Fibroblast of skin of right biceps (primary cell): ENCODE results near the gene CTNNA3.
A peak's percentile ranks its signal among the peaks of the same experiment; 100 is the strongest.
"Not testable (repeated sequence)": the region's sequence is repeated elsewhere in the genome, so short reads cannot be mapped to it uniquely, and the experiment has no call there.

Source experiments
- DNase-seq: peaks from one replicate; pipeline ENCODE4 v3.0.0-alpha.2; 2013

Gene CTNNA3

GRCh38 chr10:67599597-67599996 lies 96.4 kb downstream of the CTNNA3 start:
- no peak for DNase-seq

DNA sequence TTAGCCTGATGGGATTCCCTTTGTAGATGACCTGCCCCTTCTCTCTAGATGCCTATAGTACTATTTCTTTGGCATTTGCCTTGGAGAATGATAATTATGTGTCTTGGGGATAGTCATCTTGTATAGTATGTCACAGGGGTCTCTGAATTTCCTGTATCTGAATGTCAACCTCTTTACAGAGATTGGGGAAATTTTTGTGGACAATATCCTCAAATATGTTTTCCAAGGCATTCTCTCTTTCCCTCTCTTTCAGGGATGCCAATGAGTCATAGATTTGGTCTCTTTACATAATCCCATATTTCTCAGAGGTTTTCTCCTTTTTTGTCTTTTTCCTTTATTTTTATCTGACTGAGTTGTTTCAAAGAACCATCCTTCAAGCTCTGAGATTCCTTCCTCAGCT lies 99.4 kb downstream of the CTNNA3 start:
- peak; percentile 28 for DNase-seq

GRCh38 chr10:67587771-67588170 lies 108.2 kb downstream of the CTNNA3 start:
- DNase-seq, result no peak

DNA sequence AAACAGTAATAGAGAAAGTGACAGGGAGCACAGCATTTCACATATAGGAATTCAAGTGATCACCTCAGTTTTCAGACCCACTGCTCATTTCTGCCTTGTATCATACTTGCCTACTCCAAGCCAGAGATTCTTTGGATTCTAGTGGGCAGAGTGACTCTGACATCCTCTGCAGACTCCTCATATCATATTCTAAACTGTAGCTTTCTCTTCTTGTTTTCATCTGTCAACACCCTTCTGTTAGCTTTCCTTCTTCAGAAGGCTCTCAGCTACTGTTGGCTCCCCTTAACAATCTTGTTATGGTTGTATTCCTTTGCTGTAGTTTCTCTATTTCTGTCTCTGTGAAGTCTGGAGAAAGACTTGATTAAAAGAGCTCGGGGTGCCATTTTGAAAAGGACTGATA lies 120.5 kb downstream of the CTNNA3 start:
- DNase-seq, result no peak

GRCh38 chr10:67573484-67573883 lies 122.5 kb downstream of the CTNNA3 start:
- no peak for DNase-seq

DNA sequence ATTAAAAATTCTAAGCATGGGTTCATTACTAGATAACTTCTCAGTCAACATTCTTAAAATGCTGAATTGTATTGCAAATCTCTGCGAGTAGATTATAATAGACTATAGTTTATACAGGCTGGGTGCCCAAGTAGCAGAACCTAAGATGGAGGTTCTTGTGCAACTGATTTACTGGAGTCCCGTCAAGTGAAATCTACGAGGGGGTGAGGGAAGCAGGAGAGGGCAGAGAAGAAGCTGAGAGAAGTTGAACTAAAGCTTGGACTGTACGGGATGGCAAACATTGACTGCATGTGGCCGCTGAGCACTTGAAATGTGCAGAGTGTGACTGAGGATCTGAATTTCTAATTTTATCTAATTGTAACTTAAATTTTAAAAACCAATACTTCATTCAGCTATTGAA lies 124.5 kb downstream of the CTNNA3 start:
- DNase-seq, result no peak

DNA sequence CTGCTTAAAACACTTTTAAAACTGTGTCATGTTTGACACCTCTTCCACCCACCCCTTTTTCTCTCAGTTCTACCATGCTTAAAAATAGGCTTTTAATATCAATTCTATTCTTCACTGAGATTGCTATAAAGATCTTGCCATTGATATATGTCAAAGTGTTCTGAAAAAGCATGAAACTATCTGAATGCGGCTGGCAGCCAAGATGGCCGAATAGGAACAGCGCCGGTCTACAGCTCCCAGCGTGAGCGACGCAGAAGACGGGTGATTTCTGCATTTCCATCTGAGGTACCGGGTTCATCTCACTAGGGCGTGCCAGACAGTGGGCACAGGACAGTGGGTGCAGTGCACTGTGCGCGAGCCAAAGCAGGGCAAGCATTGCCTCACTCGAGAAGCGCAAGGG lies 137.7 kb downstream of the CTNNA3 start:
- DNase-seq, result not testable (repeated sequence)

DNA sequence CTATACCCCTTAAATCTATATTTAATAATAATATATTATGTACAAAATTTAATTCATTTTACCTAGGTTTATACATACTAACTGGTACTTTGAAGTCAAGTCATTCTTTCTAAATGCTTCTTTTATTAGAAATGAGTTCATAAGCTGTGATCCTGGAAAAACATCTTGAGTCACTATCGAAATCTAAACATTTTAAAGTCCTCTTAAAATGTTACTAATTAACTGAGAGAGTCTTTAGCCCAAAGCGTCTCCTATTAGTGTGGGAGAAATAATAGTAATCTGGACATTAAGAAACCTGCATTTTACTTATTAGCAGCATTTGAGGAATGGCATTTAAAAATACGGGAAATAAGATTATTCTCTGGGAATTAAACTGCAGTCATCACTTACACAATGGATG lies 142.7 kb downstream of the CTNNA3 start:
- DNase-seq, result no peak

DNA sequence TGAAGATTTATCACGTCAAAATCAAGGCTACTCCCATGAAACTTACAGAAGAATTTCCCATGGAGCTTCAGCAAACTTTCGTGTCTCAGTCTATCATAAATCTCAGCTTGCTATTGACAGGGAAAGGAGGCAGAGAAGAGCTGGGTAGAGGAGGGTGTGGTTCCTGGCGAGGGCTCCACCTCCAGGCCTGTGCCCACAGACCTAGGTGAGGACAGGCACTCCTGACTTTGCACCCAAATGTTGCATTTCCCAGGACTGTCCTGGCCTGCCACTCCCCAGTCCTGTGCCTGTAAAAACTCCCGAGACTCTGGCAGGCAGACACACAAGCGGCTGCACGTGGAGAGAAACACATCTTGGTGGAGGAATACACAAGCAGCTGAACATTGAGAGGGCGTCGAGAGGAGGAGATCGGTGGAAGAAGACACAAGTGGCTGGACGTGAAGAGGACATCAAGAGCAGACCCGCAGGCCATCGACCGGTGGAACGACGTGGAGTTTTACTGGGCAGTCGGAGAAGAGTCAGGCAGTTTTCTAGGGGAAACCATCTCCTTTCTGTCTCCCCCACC lies 145.1 kb downstream of the CTNNA3 start:
- DNase-seq, result no peak

DNA sequence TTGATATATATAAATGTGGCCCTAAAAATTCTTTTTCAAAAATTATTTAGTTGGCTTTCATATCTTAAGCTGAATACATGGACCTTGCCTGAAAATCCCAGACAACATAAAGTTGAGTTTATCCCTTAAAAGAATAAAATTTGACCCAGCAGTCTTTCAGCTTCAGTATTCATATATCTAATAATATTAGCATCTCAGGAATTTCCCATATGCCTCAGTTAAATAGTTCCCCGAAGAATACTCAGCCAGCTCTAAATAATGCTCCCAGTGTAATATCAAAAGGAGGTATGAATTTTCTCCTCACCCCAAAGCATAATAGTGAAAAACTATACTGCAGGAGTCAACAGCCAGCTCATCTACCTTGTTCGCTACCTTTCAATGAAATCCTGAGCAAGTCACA lies 145.9 kb downstream of the CTNNA3 start:
- peak; percentile 5 for DNase-seq

GRCh38 chr10:67549390-67549789 lies 146.6 kb downstream of the CTNNA3 start:
- DNase-seq, result peak; percentile 43

- DNase-seq, result no peak
Measured at GRCh38 chr10:67541411-67541810, 154.6 kb downstream of the CTNNA3 start.

DNA sequence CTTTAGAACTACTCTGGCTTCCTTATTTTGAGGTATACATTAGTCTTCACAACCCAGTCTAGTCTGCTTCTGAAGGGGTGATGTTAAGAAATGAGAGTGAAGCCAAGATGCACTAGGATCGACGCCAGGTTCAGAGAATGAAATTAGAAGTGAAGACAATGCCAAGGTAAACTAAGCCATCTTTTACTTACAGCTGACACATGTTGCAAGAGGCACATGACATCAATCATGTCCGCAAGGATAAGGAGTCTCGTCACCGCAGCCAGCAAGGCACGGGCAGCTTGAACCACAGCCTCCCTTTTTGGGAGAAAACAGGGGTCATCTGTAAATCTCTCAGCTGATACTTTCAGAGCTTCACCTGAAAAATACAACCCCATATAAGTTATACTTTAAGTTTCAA lies 156.7 kb downstream of the CTNNA3 start:
- peak; percentile 11 for DNase-seq

DNA sequence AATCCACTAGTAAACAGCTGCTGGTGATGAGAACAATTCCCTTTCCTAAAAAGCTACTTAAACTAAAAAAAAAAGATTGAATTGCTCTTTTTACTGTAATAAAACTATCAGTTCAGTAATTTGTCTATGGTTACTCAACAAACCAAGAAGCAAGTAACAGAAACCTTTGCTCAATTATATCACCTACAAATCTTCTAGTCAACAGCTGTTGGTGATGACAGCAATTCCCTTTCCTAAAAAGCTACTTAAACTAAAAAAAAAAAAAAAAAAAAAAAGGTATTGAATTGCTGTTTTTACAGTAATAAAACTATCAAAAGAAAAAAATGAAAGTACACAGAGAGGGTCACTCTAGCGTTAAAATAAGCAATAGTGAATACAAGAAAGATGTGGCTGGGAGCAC lies 158.1 kb downstream of the CTNNA3 start:
- DNase-seq, result no peak

DNA sequence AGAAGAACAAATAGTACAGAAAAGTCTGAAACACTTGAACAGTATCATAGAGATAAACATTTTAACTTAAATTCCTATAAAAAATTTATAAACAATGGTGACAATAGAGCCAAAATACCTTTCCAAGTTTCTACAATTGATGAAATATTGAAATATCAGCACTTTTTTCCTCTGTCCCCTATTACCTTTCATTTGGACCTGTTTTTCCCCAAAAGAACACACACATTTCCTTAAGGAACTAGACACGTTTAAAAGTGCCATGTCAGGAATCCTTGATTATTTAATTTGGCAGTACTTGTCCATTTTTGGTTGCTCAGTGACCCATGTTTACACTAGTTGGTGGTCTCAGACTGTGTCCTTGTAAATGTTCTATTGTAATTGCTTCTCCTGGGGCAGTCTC lies 162.6 kb downstream of the CTNNA3 start:
- DNase-seq, result no peak

GRCh38 chr10:67530990-67531389 lies 165.0 kb downstream of the CTNNA3 start:
- not testable (repeated sequence) for DNase-seq

GRCh38 chr10:67527351-67527750 lies 168.6 kb downstream of the CTNNA3 start:
- DNase-seq, result no peak

DNA sequence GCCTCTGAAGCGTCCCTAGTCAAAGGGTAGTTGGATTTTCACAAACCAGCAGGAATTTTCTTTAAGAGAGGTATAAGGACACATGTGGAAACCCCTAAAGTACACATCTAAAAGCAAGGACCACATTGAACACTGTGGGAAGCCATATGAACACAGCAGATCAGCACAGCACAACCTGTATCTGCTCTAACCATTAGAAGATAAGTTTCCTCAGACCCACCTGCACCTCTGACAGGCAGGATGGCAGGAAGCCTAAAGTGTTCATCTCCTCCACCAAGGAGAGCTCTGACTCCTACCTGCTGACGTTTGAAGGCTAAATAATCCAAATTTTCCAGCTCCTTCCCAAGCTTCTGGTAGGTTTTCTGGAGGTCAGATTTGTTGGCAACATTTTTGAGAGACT lies 174.4 kb downstream of the CTNNA3 start:
- DNase-seq, result no peak

GRCh38 chr10:67520924-67521520 lies 175.0 kb downstream of the CTNNA3 start:
- peak; percentile 53 for DNase-seq

DNA sequence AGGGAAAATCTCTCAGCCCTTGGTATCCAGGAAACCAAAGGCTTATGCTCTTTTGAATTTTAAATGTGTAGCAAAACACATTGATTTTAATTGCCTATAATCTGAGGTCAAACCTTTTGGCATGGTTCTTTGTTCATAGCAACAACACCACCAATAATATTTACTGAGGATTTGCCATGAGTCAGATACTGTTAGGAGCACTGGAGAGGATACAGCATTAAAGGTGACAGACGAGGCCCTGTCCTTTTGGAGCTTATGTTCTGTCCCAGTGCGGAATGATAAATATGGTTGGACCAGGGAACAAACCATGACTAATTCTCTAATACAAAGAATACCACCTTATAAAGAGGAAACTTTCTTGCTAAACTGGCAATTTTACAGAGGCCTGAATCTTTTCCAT lies 176.6 kb downstream of the CTNNA3 start:
- no peak for DNase-seq

- no peak for DNase-seq
Measured at GRCh38 chr10:67518756-67519155, 177.2 kb downstream of the CTNNA3 start.

DNA sequence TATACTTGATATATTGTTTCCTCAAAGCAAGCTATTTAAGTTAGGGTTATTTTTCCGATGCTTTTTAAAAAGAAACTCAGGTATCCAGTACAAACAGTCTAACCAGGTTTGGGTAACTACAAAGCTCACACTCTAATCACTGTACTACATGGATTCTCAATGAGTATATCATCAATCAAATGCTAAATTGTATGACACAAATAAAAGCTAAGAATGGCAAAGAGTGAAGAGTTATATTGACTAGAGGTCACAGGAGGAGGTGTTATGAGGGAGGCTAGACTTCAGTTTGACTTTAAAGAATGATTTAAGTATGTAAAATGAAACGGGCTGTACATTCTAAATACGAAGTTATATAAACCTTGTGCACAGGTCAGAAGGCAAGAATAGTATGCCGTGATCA lies 178.0 kb downstream of the CTNNA3 start:
- DNase-seq, result no peak

- DNase-seq, result no peak
Measured at GRCh38 chr10:67506757-67507091, 189.3 kb downstream of the CTNNA3 start.

DNA sequence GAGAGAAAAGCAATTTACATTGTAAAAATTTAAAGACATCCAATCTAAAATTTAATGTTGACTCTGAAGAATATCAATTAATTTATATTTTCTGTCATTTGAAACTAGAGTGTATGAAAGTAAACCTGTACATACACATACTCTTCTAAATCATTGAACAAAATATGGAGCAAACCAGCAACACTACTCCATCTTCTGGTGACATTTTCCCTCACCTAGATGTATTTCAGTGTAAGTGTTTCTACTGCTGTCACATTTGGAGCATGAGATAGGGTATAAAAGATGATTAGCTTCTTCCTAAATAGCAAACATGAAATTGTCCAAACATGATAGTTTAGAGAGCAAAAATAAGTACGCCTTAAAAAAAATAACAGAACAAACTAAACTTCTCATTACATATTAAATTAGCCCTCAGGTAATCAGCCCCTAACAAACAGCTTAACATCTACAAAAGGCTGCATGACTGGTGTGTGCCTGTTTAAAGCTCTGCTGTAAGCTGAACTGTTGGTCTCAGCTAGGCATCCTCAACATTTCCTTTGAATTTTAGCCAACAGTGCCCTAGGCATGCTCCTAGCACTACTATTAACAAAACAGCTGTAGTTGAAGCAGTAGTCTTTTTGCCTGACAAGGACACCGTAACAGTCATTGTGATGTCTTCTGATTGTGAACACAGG lies 189.8 kb downstream of the CTNNA3 start:
- no peak for DNase-seq
